Subcutaneous abdominal adipose tissue (tissue), 5 donors: Measurements from ENCODE around the gene ITIH5.
"Not testable (repeated sequence)": the region's sequence is repeated elsewhere in the genome, so short reads cannot be mapped to it uniquely, and the experiment has no call there.

Experiments
- H3K27ac ChIP-seq: one replicate; pipeline ENCODE4 v1.7.0; 2013; ENCODE audit warnings: low read depth, mild to moderate bottlenecking, inconsistent platforms, low read length, moderate library complexity
- H3K27me3 ChIP-seq, 5 donors: one replicate each; pipeline ENCODE4 v1.7.0; 2013; ENCODE audit warnings: low read length in 5 of 5, inconsistent platforms in 1 of 5; ENCODE audit not compliant: control insufficient read depth in 5 of 5, insufficient read depth in 4 of 5
- H3K36me3 ChIP-seq, 5 donors: one replicate each; pipeline ENCODE4 v1.7.0; 2013; ENCODE audit warnings: low read length in 5 of 5; ENCODE audit not compliant: control insufficient read depth in 5 of 5, insufficient read depth in 5 of 5
- H3K4me1 ChIP-seq, 5 donors: one replicate each; pipeline ENCODE4 v1.7.0; 2013; ENCODE audit warnings: low read length in 5 of 5, mild to moderate bottlenecking in 3 of 5, moderate library complexity in 1 of 5; ENCODE audit not compliant: control insufficient read depth in 5 of 5, insufficient read depth in 5 of 5
- H3K4me3 ChIP-seq, 5 donors: one replicate each; pipeline ENCODE4 v1.7.0; 2013; ENCODE audit warnings: low read length in 5 of 5, low read depth in 1 of 5
- H3K9ac ChIP-seq, 5 donors: one replicate each; pipeline ENCODE4 v1.7.0; 2013; ENCODE audit warnings: low read length in 5 of 5, mild to moderate bottlenecking in 4 of 5, moderate library complexity in 3 of 5
- H3K9me3 ChIP-seq, 5 donors: one replicate each; pipeline ENCODE4 v1.7.0; 2013; ENCODE audit warnings: low read length in 5 of 5; ENCODE audit not compliant: control insufficient read depth in 5 of 5
- donor health status: healthy.
- donor health status: healthy.
- donor health status: healthy.
- donor health status: healthy.
- donor health status: healthy.

Gene ITIH5

DNA sequence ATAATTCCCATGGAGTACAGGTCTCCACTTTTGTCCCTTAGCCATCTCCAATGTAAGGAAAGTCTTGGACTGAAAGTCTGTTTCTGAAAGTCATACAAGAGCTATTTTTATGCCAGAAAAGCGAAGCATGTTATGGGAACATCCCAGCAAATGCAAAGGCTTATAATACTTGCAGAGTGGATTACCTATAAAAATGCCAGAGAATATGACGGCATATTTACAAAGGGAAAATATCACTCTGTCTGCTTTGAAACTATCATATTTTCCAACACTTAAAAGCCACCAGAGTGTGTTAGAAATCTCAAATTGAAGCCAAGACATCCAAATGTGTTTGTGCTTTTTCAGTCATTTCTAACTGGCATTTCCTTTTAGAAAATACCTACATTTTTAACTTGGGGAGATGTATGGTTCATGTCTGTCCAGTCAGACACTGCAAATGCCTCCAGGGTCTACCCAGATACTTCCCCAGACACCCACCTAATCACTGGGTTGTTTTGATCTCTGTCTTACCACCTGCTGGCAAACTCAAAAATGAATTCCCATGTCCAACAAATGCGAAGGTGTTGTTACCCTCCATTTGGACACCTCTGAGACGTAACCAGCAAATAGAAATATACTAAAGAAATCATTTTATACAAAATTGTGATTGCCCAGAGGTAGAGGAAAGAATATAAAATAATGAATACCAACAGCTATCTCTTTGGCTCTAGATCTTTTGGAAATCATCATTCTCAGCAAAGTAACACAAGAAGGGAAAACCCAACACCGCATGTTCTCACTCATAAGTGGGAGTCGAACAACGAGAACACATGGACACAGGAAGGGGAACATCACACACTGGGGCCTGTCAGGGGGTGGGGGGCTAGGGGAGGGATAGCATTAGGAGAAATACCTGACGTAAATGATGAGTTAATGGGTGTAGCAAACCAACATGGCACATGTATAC lies 37.6 kb upstream of the ITIH5 start:
- Histone ChIP-seq H3K4me3 (no peak overlapping the region), H3K9ac (no peak overlapping the region), H3K4me1 (no peaks in the 10 kb centered on the region), H3K27me3 (peaks cover 0 to 19% (median 11%) of the 10 kb centered on the region in 5 donors), H3K9me3 (no peaks in the 10 kb centered on the region), H3K36me3 (no peaks in the 10 kb centered on the region), H3K27ac (no peak overlapping the region)

DNA sequence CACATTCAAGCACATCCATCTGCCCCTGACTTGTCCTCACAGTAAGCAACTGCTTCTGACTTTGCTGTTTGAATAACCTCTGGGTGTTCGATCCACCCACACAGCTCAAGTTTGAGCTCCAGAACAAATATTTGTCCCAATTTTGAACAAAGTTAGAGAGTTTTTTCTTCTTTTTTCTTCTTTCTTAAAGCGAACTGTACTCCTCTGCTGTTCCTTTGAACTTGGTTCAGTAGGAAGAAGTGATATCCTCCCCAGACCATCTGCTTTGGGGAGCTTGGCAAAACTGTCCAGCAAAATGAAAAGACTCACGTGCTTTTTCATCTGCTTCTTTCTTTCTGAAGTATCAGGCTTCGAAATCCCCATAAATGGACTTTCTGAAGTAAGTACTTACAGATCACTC lies 36.4 kb upstream of the ITIH5 start, which contains the start of gene ITIH2:
Gene ITIH2 (plus strand): TSS at position 177 of the 400 bp plus-strand sequence. CDS start 119 bp downstream, at position 296.
- H3K27ac ChIP-seq = no peak within 1 kb of the TSS
- H3K9ac ChIP-seq = no peak within 1 kb of the TSS
- no peaks in the 10 kb centered on the region for H3K4me1 ChIP-seq
- H3K4me3 ChIP-seq = no peak within 1 kb of the TSS
- H3K27me3 ChIP-seq = peaks cover 0 to 19% (median 11%) of the 10 kb centered on the region in 5 donors
- H3K36me3 ChIP-seq = no peaks in the 10 kb centered on the region
- no peaks in the 10 kb centered on the region for H3K9me3 ChIP-seq

DNA sequence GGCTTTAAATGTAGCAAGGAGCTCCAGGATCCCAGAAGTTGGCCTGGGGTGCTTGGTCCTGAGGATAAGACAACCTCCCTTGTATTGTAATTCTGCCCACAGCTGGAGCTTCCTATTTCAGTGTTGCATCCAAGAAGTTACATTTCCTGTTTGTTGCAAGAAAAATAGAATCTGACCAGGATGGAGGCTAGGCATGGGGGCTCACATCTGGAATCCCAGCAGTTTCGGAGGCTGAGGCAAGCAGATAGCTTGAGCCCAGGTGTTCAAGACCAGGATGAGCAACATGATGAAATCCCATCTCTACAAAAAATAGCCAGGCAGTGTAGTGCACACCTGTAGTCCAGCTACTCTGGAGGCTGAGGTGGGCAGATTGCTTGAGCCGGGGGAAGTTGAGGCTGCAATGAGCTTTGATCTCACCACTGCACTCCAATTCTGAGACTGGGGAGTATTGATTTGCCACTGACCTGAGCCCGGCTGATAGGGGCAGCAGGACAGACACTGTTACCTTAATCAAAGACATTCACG lies 35.6 kb upstream of the ITIH5 start:
- Histone ChIP-seq H3K27ac (no peak overlapping the region), H3K36me3 (no peaks in the 10 kb centered on the region), H3K4me3 (no peak overlapping the region), H3K9me3 (no peaks in the 10 kb centered on the region), H3K27me3 (peaks cover 0 to 19% (median 11%) of the 10 kb centered on the region in 5 donors), H3K4me1 (no peaks in the 10 kb centered on the region), H3K9ac (no peak overlapping the region)

DNA sequence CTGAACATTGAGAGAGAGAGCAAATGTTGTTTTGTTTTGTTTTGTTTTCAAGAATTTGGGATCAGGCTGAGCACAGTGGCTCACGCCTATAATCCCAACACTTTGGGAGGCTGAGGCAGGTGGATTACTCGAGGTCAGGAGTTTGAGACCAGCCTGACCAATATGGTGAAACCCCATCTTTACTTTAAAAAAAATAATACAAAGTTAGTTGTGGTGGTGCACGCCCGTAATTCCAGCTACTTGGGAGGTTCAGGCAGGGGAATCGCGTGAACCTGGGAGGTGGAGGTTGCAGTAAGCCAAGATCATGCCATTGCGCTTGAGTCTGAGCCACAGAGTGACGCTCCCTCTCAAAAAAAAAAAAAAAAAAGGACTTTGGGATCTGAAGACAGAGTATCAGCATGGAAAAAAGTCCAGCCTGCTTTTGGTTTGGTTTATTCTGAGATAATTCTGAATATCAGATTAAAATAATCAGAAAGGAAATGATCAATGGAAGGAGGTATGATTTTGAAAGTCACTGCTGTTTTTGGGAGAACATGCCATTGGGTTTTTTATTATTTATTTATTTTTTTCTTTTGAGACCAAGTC lies 34.5 kb upstream of the ITIH5 start:
- H3K9ac ChIP-seq = no peak overlapping the region
- no peaks in the 10 kb centered on the region for H3K36me3 ChIP-seq
- no peaks in the 10 kb centered on the region for H3K9me3 ChIP-seq
- no peak overlapping the region for H3K27ac ChIP-seq
- no peak overlapping the region for H3K4me3 ChIP-seq
- no peaks in the 10 kb centered on the region for H3K4me1 ChIP-seq
- peaks cover 0 to 17% (median 11%) of the 10 kb centered on the region in 5 donors for H3K27me3 ChIP-seq

DNA sequence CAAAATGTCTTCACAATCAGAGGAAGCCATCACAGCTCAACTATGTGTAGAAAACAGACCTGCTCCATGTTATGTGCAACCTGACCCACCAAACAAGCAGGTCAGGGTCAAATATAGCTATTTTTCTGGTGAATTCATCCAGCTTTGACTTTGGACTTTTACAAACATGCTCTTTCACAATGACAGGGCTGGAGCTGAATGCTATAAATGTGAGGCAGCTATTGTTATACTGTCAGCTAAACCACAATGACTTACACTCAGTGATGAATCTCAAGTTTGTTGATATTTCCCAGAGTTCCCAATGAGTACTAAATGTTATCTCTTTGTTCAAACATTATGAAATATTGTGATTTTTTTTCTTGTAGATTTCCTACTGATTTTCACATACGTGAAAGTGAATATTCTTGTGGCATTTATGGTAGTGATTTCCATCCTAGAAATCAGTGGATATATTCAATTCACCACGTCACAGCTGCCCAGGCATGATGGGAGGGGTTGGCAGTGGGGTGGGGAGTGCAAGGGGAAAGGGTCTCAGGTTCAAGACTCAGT lies 33.9 kb upstream of the ITIH5 start:
- Histone ChIP-seq H3K9me3 (no peaks in the 10 kb centered on the region), H3K4me1 (no peaks in the 10 kb centered on the region), H3K9ac (no peak overlapping the region), H3K36me3 (no peaks in the 10 kb centered on the region), H3K4me3 (no peak overlapping the region), H3K27ac (no peak overlapping the region), H3K27me3 (peaks cover 0 to 14% (median 11%) of the 10 kb centered on the region in 5 donors)

DNA sequence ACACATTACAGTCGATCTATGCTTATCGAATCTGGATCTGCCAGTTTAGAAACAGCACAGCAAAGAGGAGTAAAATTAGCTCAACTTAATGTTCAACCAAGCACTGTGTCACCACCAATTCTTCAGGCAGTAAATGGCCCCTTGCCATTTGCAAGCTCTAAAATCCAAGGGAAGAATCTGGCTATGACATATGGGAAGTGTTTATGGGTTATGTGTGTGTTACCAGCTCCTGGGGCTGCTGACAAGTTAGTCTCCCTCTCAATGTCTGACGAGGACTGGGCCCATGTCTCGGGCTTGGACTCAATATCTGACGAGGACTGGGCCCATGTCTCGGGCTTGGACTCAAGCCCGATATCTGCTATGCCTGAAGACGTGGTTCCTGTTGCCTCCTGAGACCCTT lies 30.7 kb upstream of the ITIH5 start:
- H3K27me3 ChIP-seq = peaks cover 0 to 9% (median 2%) of the 10 kb centered on the region in 5 donors
- H3K9me3 ChIP-seq = peaks cover 0 to 9% (median 0%) of the 10 kb centered on the region in 5 donors
- H3K4me3 ChIP-seq = no peak overlapping the region
- H3K27ac ChIP-seq = no peak overlapping the region
- H3K4me1 ChIP-seq = no peaks in the 10 kb centered on the region
- no peaks in the 10 kb centered on the region for H3K36me3 ChIP-seq
- H3K9ac ChIP-seq = no peak overlapping the region

DNA sequence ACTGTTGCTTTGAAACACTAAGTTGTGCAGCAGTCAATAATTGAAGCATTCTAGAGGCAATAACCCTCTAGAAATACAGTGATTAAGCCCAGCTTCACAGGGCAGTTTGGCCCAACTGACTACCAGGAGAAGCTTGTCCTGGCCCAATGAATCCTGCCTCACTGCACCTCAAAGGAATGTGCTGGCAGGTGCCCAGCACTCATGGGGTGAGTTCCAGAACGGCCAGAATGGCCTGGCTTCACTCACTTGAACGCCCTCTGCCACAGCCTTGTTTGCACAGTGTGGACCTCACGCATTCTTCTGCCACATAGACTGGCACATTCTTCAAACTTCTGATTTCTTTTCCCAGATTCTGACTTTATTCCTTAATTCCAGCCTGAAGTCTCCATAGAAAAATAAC lies 29.8 kb upstream of the ITIH5 start:
- peaks cover 0 to 13% (median 0%) of the 10 kb centered on the region in 5 donors for H3K9me3 ChIP-seq
- no peaks in the 10 kb centered on the region for H3K4me1 ChIP-seq
- no peaks in the 10 kb centered on the region for H3K36me3 ChIP-seq
- peaks cover 0 to 3% (median 0%) of the 10 kb centered on the region in 5 donors for H3K27me3 ChIP-seq
- H3K27ac ChIP-seq = no peak overlapping the region
- no peak overlapping the region for H3K9ac ChIP-seq
- H3K4me3 ChIP-seq = no peak overlapping the region

DNA sequence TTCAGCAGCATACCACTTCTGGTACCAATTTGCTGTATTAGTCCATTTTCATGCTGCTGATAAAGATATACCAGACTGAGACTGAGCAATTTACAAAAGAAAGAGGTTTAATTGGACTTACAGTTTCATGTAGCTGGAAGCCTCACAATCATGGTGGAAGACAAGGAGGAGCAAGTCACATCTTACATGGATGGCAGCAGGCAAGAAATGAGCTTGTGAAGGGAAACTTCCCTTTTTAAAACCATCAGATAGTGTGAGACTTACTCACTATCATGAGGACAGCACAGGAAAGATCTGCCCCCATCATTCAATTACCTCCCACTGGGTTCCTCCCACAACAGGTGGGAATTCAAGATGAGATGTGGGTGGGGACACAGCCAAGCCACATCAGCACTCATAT lies 26.4 kb upstream of the ITIH5 start:
- H3K4me1 ChIP-seq, H3K4me3 ChIP-seq, H3K27ac ChIP-seq, H3K27me3 ChIP-seq, H3K9ac ChIP-seq, H3K36me3 ChIP-seq: not testable (repeated sequence)
- peaks cover 0 to 16% (median 0%) of the 10 kb centered on the region in 5 donors for H3K9me3 ChIP-seq

DNA sequence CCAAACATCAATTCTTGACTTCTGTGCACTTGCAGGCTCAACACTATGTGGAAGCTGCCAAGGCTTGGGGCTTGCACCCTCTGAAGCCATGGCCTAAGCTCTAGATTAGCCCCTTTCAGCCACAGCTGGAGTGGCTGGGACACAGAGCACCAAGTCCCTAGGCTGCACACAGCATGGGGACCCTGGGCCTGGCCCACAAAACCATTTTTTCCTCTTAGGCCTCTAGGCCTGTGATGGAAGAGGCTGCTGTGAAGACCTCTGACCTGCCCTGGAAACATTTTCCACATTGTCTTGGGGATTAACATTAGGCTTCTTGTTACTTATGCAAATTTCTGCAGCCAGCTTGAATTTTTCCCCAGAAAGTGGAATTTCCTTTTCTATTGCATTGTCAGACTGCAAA lies 25.6 kb upstream of the ITIH5 start:
- H3K36me3 ChIP-seq, H3K4me3 ChIP-seq, H3K9ac ChIP-seq, H3K27ac ChIP-seq, H3K4me1 ChIP-seq, H3K27me3 ChIP-seq: not testable (repeated sequence)
- peaks cover 0 to 16% (median 0%) of the 10 kb centered on the region in 5 donors for H3K9me3 ChIP-seq
